K562 (cell line): ENCODE results near the gene NECAB2. TPM values are rescaled to one million over a fixed set of nuclear protein-coding genes. Genes with fewer than 3 reads are reported as not detected.
A peak's percentile ranks its signal among the peaks of the same experiment; 100 is the strongest.

Experiments used
- ATAC-seq: fragments of 200-7000 bp; cut with Tn5 transposase; 3 replicates; pipeline ENCODE4 v1.9.1; 2020; ENCODE audit warnings: moderate library complexity
- BruUV-seq: library from RNA; stranded (reverse); fragments of 400-500 nt; replicated peaks from 2 replicates; lab custom pipeline; 2021; lab: Mats Ljungman, UMichigan
- CTCF ChIA-PET: fragments of 300-600 bp; formaldehyde crosslinking; extraction: SDS; loops from one replicate; lab custom pipeline; 2021; ENCODE audit warnings: low intra/inter-chr PET ratio; lab: Yijun Ruan, JAX
- POLR2A ChIA-PET: fragments of 300-600, 350-650 bp; sonication (Branson Sonifier 250); formaldehyde crosslinking; extraction: SDS; loops from one replicate; lab custom pipeline; 2021; ENCODE audit warnings: antibody characterized with exemption, inconsistent platforms; lab: Yijun Ruan, JAX
- DNase-seq, 4 experiments: peaks; one replicate each; pipeline versions ENCODE4 v3.0.0 to v3.0.0-alpha.2; 2011 to 2018; ENCODE audit warnings: low spot score in 3 of 4, mixed read lengths in 3 of 4; ENCODE audit errors: extremely low read depth in 1 of 4
- FAIRE-seq: peaks from 2 replicates; lab custom pipeline; 2011; peaks lifted over from hg19 to GRCh38; lab: Jason Lieb, UNC
- H2AFZ ChIP-seq: 2 replicates; pipeline ENCODE4 v1.6.0; 2011; ENCODE audit warnings: low read depth, low read length, control low read depth, inconsistent platforms
- H3K27ac ChIP-seq: fragments of 200-600 bp; 3 replicates; pipeline ENCODE4 v1.8.0; 2011; ENCODE audit warnings: low read depth, mild to moderate bottlenecking, control low read depth, inconsistent platforms, low read length, moderate library complexity, mixed read lengths; ENCODE audit errors: extremely low read depth
- H3K27me3 ChIP-seq, 2 experiments: fragments of 300-600 bp in 1 of 2; 2 replicates in 1 of 2; 3 replicates in 1 of 2; pipeline versions ENCODE4 v1.6.0 to v1.8.0; 2011; ENCODE audit warnings: inconsistent platforms in 2 of 2, low read length in 2 of 2, mild to moderate bottlenecking in 1 of 2, mixed read lengths in 1 of 2, moderate library complexity in 1 of 2; ENCODE audit not compliant: control insufficient read depth in 2 of 2, insufficient read depth in 2 of 2
- H3K36me3 ChIP-seq: fragments of 300-600 bp; 3 replicates; pipeline ENCODE4 v1.8.0; 2011; ENCODE audit warnings: mild to moderate bottlenecking, low read length, inconsistent platforms; ENCODE audit not compliant: control insufficient read depth, insufficient read depth
- H3K4me1 ChIP-seq, 2 experiments: fragments of 200-600 bp in 1 of 2; replicated peaks in 1 of 2; 2 replicates in 1 of 2; 3 replicates in 1 of 2; pipeline versions ENCODE4 v1.5.1 to v1.8.0; 2011; ENCODE audit warnings: inconsistent platforms in 2 of 2, low read length in 2 of 2, mild to moderate bottlenecking in 1 of 2, mixed read lengths in 1 of 2, moderate library complexity in 1 of 2; ENCODE audit not compliant: control insufficient read depth in 2 of 2, insufficient read depth in 2 of 2
- H3K4me2 ChIP-seq: 2 replicates; pipeline ENCODE4 v1.6.1; 2011; ENCODE audit warnings: low read length, control low read depth, inconsistent platforms, mixed read lengths; ENCODE audit not compliant: insufficient read depth
- H3K4me3 ChIP-seq: fragments of 200-600 bp; sonication (generic), shearing (Covaris generic); 2 replicates; pipeline ENCODE4 v1.5.1; 2016; ENCODE audit warnings: control low read depth, inconsistent platforms
- H3K79me2 ChIP-seq: fragments of 200-600 bp; 3 replicates; pipeline ENCODE4 v1.8.0; 2011; ENCODE audit warnings: low read length, inconsistent platforms; ENCODE audit not compliant: control insufficient read depth, insufficient read depth
- H3K9ac ChIP-seq, 2 experiments: 2 replicates each; pipeline versions ENCODE4 v1.6.0 to v1.6.1; 2011; ENCODE audit warnings: low read depth in 2 of 2, low read length in 2 of 2, control low read depth in 1 of 2, inconsistent platforms in 1 of 2, mild to moderate bottlenecking in 1 of 2, mixed read lengths in 1 of 2; ENCODE audit not compliant: insufficient read depth in 1 of 2
- H3K9me1 ChIP-seq: one replicate; pipeline ENCODE4 v1.6.0; 2011; ENCODE audit warnings: inconsistent platforms, mild to moderate bottlenecking, low read length, moderate library complexity; ENCODE audit not compliant: control insufficient read depth, insufficient read depth
- H3K9me3 ChIP-seq: replicated peaks from 2 replicates; pipeline ENCODE4 v1.5.1; 2011; ENCODE audit warnings: low read depth, low read length, inconsistent platforms; ENCODE audit not compliant: control insufficient read depth, insufficient read depth
- H4K20me1 ChIP-seq: replicated peaks from 2 replicates; pipeline ENCODE4 v1.6.1; 2011; ENCODE audit warnings: low read length, inconsistent platforms, mixed read lengths; ENCODE audit not compliant: control insufficient read depth, insufficient read depth
- CTCFL ChIP-seq: IDR thresholded peaks from 2 replicates; pipeline ENCODE4 v1.6.1; 2011; ENCODE audit warnings: borderline replicate concordance, low read depth, mild to moderate bottlenecking, moderate library complexity, low read length; ENCODE audit not compliant: insufficient read depth, poor library complexity, severe bottlenecking
- NRF1 ChIP-seq, 2 experiments: fragments of 450-650 bp; IDR thresholded peaks in 1 of 2; conservative IDR thresholded peaks in 1 of 2; 2 replicates each; pipeline ENCODE4 v1.6.1; 2014; ENCODE audit warnings: mild to moderate bottlenecking in 2 of 2
- RFX1 ChIP-seq: fragments of 450-650 bp; IDR thresholded peaks from 2 replicates; pipeline ENCODE4 v1.6.1; 2016; ENCODE audit warnings: mild to moderate bottlenecking, moderate library complexity
- ZNF124 ChIP-seq: sonication (generic); formaldehyde crosslinking; IDR thresholded peaks from 2 replicates; pipeline ENCODE4 v1.8.1; 2022; ENCODE audit warnings: missing genetic modification reagents
- WGBS: fragments of 100-300 bp; shearing (Covaris generic); methylation state at CpG from one replicate; pipeline ENCODE4 v1.1.6; 2016; ENCODE audit warnings: low coverage, mixed read lengths; ENCODE audit not compliant: insufficient coverage; ENCODE audit errors: missing lambda C conversion rate; 5-methylcytosine and 5-hydroxymethylcytosine counted together
- in situ Hi-C: fragments of 300-500 bp; cut with MboI; formaldehyde crosslinking; loops from 4 replicates; pipeline ENCODE4 v1.15.0; 2018; ENCODE audit warnings: inconsistent platforms, mixed read lengths
- intact Hi-C: fragments of 100-400 bp; cut with micrococcal nuclease; formaldehyde crosslinking; loops from 2 replicates; pipeline ENCODE4 v1.14.2; 2022
- polyA plus RNA-seq, 8 experiments: library from polyadenylated mRNA; depleted of rRNA in 4 of 8; stranded (reverse) in 5 of 8; unstranded in 3 of 8; fragments of >200 nt; fragmentation: Nextera tagmentation in 2 of 8; fragmentation: Illumina TruSeq in 1 of 8; extraction: Ambion mirVana in 2 of 8; extraction: Trizol in 1 of 8; gene quantifications; 2 replicates each; pipeline versions ENCODE4 v1.2.1 to v1.2.3, GENCODE V29; 2011 to 2014; ENCODE audit warnings: inconsistent platforms in 1 of 8, missing spikeins in 1 of 8
- total RNA-seq, 7 experiments: library from RNA; depleted of rRNA in 6 of 7; stranded (reverse); fragments of >200 nt in 6 of 7; fragmentation: Illumina TruSeq in 2 of 7; extraction: Trizol in 2 of 7; gene quantifications; 2 replicates each; pipeline versions ENCODE4 v1.2.1 to v1.2.3, GENCODE V29; 2011 to 2021; ENCODE audit warnings: low replicate concordance in 1 of 7
- TF ChIP-seq, protein P1 (sequence below), 3 experiments: IDR thresholded peaks in 2 of 3; conservative IDR thresholded peaks in 1 of 3; 2 replicates each; pipeline ENCODE4 v1.5.1; 2011 to 2012; ENCODE audit warnings: low read length in 3 of 3, mild to moderate bottlenecking in 3 of 3, control low read depth in 2 of 3, improper control_type of control experiment in 1 of 3, inconsistent platforms in 1 of 3, low read depth in 1 of 3, mixed read lengths in 1 of 3, moderate library complexity in 1 of 3; ENCODE audit not compliant: insufficient read depth in 2 of 3
- TF ChIP-seq, protein P2 (sequence below): sonication (generic); formaldehyde crosslinking; IDR thresholded peaks from 2 replicates; pipeline ENCODE4 v1.8.1; 2022; ENCODE audit warnings: missing genetic modification reagents

NECAB2 gene
- total and polyA plus RNA-seq, 9 of the 15 experiments (the other 6 are each of a cell fraction or from before 2014, with no cell fraction given) = 0.03 to 0.28 TPM; not detected in 7

DNA sequence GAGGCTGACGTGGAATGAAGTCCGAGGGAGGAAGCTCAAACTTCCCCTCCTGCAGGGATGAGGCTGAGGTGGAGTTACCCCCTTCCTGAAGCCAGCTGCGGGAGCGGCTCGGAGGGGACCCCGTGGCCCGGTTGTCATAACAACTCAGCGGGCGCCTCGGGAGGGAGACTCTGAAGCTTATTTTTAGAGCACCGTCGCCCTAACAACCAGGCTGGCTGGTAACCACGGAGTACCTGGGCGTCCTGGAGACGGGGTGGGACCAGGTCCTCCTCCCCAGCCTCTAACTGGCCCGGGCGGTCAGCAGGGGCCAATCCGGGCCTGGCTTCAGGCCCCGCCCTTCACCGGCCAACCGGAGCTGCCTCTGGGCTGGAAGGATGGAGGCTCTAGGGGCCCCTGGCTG, 27.7 kb downstream of the NECAB2 start:
- H3K4me1 ChIP-seq = peaks cover 2 to 5% of the 10 kb centered on the region in 2 experiments; a peak in 3 of 5 replicates
- H3K79me2 ChIP-seq = no peaks in the 10 kb centered on the region
- peaks cover 13% of the 10 kb centered on the region; the same call in 1 of the 2 replicates for H4K20me1 ChIP-seq
- no peak overlapping the region for H3K9ac ChIP-seq
- H3K9me1 ChIP-seq = no peaks in the 10 kb centered on the region
- no TSS peak for BruUV-seq
- H3K27me3 ChIP-seq = peaks cover 68 to 88% of the 10 kb centered on the region in 2 experiments
- peak; percentile 84 for ATAC-seq
- ChIA-PET CTCF (interaction anchor here (0.7 kb wide), 1 partner anchor 16 kb away, joined by 4 read pairs; no protein-coding TSS in a partner anchor), POLR2A (interaction anchor here (0.6 to 1.0 kb wide), 7 partner anchors 12 to 1267 kb away, joined by 3 to 4 read pairs (median 4); no protein-coding TSS in a partner anchor)
- 1% methylated on average over 21 of the region's 21 CpGs for WGBS
- in situ Hi-C loops (no loop called here), intact Hi-C loops (no loop called here)
- no peak overlapping the region for H3K4me3 ChIP-seq
- TF ChIP-seq RFX1 (peak; percentile 84), NRF1 (conservative IDR thresholded peaks at IDR 0.05 in 1 of 2, IDR thresholded peaks at IDR 0.05 in 1 of 2) (no peak)
- no peak for FAIRE-seq
- peak; percentile 46 to 78 (median 74) for DNase-seq
- no peak overlapping the region for H3K27ac ChIP-seq
- H2AFZ ChIP-seq = no peak overlapping the region
- H3K36me3 ChIP-seq = no peaks in the 10 kb centered on the region
- H3K4me2 ChIP-seq = no peak overlapping the region
- H3K9me3 ChIP-seq = no peaks in the 10 kb centered on the region

- H3K9ac ChIP-seq = no peak overlapping the region
- H3K36me3 ChIP-seq = no peaks in the 10 kb centered on the region
- peak; percentile 64 for FAIRE-seq
- peak in 3 of 4 experiments; percentile 51 to 53 (median 51) for DNase-seq
- WGBS = 5% methylated on average over 15 of the region's 15 CpGs
- no peak overlapping the region for H2AFZ ChIP-seq
- H3K79me2 ChIP-seq = no peaks in the 10 kb centered on the region
- POLR2A ChIA-PET = interaction anchor here (1.0 kb wide), 2 partner anchors 12 to 13 kb away, joined by 4 read pairs; no protein-coding TSS in a partner anchor
- H3K9me1 ChIP-seq = no peaks in the 10 kb centered on the region
- in situ Hi-C loops = no loop called here
- H3K4me1 ChIP-seq = peaks cover 2 to 5% of the 10 kb centered on the region in 2 experiments; a peak in 3 of 5 replicates
- no peaks in the 10 kb centered on the region for H3K9me3 ChIP-seq
- H4K20me1 ChIP-seq = peaks cover 22% of the 10 kb centered on the region; the same call in 1 of the 2 replicates
- no peak overlapping the region for H3K27ac ChIP-seq
- ATAC-seq = peak; percentile 80
- intact Hi-C loops = no loop called here
- H3K27me3 ChIP-seq = peaks cover 77 to 92% of the 10 kb centered on the region in 2 experiments
- no TSS peak for BruUV-seq
- H3K4me3 ChIP-seq = no peak overlapping the region
- H3K4me2 ChIP-seq = no peak overlapping the region
- CTCF ChIA-PET = no interaction called here
- peak; percentile 88 for TF ChIP-seq CTCFL
- no peak for TF ChIP-seq ZNF124
- TF ChIP-seq, protein P1, sequence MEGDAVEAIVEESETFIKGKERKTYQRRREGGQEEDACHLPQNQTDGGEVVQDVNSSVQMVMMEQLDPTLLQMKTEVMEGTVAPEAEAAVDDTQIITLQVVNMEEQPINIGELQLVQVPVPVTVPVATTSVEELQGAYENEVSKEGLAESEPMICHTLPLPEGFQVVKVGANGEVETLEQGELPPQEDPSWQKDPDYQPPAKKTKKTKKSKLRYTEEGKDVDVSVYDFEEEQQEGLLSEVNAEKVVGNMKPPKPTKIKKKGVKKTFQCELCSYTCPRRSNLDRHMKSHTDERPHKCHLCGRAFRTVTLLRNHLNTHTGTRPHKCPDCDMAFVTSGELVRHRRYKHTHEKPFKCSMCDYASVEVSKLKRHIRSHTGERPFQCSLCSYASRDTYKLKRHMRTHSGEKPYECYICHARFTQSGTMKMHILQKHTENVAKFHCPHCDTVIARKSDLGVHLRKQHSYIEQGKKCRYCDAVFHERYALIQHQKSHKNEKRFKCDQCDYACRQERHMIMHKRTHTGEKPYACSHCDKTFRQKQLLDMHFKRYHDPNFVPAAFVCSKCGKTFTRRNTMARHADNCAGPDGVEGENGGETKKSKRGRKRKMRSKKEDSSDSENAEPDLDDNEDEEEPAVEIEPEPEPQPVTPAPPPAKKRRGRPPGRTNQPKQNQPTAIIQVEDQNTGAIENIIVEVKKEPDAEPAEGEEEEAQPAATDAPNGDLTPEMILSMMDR (IDR thresholded peaks at IDR 0.05 in 2 of 3, conservative IDR thresholded peaks at IDR 0.05 in 1 of 3; ENCODE audit: insufficient read depth in 2 of 3, low read depth in 1 of 3, low read length in 3 of 3) = peak; percentile 40 to 64 (median 56)
- TF ChIP-seq, protein P2, sequence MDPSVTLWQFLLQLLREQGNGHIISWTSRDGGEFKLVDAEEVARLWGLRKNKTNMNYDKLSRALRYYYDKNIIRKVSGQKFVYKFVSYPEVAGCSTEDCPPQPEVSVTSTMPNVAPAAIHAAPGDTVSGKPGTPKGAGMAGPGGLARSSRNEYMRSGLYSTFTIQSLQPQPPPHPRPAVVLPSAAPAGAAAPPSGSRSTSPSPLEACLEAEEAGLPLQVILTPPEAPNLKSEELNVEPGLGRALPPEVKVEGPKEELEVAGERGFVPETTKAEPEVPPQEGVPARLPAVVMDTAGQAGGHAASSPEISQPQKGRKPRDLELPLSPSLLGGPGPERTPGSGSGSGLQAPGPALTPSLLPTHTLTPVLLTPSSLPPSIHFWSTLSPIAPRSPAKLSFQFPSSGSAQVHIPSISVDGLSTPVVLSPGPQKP = no peak
Observed at GRCh38 chr16:83996481-83997252, 28.6 kb downstream of the NECAB2 start.
